Measurements from ENCODE around the gene CCDC60.

DNA sequence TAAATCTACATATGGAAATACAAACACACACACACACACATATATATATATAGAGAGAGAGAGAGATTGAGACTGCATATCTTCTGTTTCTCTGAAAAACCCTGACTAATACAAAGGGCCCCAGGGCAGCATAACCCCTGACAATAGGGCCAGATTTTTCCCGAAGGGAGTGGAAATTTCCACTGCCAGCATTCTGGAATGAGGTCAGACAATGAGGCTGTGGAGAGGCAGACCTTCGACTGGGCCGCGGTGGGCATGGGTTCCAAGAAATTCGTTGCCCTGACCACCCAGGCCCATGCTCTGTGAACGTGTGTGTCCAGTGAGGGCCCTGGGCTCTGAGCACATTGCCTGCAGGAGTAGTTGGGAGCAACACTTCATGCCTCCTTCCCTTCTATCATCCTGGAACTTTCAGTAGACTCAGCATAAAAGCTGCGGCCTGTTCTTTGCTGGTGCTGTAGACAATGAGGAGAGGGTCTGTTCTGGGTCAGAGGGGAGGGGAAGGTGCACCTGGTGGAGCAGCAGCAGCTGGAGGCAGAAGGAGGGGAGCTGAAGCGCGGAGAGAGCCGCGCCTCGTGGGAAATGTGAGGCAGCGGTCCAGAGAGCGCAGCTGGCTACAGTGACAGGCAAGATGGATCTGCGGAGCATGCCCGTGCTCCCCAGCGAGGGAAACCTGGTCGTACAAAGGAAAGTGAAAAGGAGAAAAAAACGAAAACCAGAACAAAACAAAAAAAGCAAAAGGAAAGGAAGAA is 25.6 kb upstream of the CCDC60 start:
- TF ChIP-seq, protein P1, sequence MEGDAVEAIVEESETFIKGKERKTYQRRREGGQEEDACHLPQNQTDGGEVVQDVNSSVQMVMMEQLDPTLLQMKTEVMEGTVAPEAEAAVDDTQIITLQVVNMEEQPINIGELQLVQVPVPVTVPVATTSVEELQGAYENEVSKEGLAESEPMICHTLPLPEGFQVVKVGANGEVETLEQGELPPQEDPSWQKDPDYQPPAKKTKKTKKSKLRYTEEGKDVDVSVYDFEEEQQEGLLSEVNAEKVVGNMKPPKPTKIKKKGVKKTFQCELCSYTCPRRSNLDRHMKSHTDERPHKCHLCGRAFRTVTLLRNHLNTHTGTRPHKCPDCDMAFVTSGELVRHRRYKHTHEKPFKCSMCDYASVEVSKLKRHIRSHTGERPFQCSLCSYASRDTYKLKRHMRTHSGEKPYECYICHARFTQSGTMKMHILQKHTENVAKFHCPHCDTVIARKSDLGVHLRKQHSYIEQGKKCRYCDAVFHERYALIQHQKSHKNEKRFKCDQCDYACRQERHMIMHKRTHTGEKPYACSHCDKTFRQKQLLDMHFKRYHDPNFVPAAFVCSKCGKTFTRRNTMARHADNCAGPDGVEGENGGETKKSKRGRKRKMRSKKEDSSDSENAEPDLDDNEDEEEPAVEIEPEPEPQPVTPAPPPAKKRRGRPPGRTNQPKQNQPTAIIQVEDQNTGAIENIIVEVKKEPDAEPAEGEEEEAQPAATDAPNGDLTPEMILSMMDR (IDR thresholded peaks at IDR 0.05): no peak
- no peak for TF ChIP-seq POLR2A (IDR thresholded peaks at IDR 0.05)
